ENCODE measurements around the gene GUCY2C.

DNA sequence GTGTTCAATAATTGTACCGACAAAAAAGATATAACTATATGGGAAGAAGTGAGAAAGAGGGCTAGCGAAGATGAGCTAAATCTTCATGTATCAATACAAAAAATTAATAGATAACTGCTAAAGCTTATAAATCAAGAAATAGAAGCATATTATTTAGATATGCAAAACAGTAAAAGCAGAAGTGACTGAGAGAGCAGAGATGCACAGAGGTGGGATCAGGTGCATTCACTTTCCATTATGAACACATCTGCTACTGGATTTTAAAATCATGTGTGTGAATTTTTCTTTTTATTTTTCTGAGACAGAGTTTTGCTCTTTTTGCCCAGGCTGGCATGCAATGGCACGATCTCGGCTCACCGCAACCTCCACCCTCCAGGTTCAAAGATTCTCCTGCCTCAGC is 33.4 kb downstream of the GUCY2C start:
- TF ChIP-seq, protein P1, sequence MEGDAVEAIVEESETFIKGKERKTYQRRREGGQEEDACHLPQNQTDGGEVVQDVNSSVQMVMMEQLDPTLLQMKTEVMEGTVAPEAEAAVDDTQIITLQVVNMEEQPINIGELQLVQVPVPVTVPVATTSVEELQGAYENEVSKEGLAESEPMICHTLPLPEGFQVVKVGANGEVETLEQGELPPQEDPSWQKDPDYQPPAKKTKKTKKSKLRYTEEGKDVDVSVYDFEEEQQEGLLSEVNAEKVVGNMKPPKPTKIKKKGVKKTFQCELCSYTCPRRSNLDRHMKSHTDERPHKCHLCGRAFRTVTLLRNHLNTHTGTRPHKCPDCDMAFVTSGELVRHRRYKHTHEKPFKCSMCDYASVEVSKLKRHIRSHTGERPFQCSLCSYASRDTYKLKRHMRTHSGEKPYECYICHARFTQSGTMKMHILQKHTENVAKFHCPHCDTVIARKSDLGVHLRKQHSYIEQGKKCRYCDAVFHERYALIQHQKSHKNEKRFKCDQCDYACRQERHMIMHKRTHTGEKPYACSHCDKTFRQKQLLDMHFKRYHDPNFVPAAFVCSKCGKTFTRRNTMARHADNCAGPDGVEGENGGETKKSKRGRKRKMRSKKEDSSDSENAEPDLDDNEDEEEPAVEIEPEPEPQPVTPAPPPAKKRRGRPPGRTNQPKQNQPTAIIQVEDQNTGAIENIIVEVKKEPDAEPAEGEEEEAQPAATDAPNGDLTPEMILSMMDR (conservative IDR thresholded peaks at IDR 0.05; ENCODE audit: low read length): no peak
- no peak for TF ChIP-seq EZH2phosphoT487 (IDR thresholded peaks at IDR 0.05; ENCODE audit: borderline replicate concordance)
